Endothelial cell (in vitro differentiated cells): ENCODE results near the gene TMEM106A. TPM values are rescaled to one million over a fixed set of nuclear protein-coding genes. Genes with fewer than 3 reads are reported as not detected.
"Not testable (repeated sequence)": the region's sequence is repeated elsewhere in the genome, so short reads cannot be mapped to it uniquely, and the experiment has no call there.

Source experiments
- DNase-seq: peaks from one replicate; pipeline ENCODE4 v3.0.0; 2021; ENCODE audit warnings: low spot score
- H3K27ac Mint-ChIP-seq: one replicate; pipeline ENCODE4 v1.8.0; 2021; ENCODE audit warnings: mixed read lengths, inconsistent platforms; ENCODE audit not compliant: unreplicated experiment
- H3K27me3 Mint-ChIP-seq: one replicate; pipeline ENCODE4 v1.8.0; 2021; ENCODE audit warnings: mild to moderate bottlenecking, moderate library complexity, mixed read lengths, inconsistent platforms; ENCODE audit not compliant: unreplicated experiment
- H3K36me3 Mint-ChIP-seq: one replicate; pipeline ENCODE4 v1.8.0; 2021; ENCODE audit warnings: mild to moderate bottlenecking, low read depth, mixed read lengths, inconsistent platforms; ENCODE audit not compliant: unreplicated experiment
- H3K4me1 Mint-ChIP-seq: one replicate; pipeline ENCODE4 v1.8.0; 2021; ENCODE audit warnings: mild to moderate bottlenecking, mixed read lengths, inconsistent platforms; ENCODE audit not compliant: unreplicated experiment
- H3K4me3 Mint-ChIP-seq: one replicate; pipeline ENCODE4 v1.8.0; 2021; ENCODE audit warnings: mild to moderate bottlenecking, mixed read lengths, inconsistent platforms; ENCODE audit not compliant: unreplicated experiment
- H3K9me3 Mint-ChIP-seq: one replicate; pipeline ENCODE4 v1.8.0; 2021; ENCODE audit warnings: mixed read lengths, inconsistent platforms; ENCODE audit not compliant: unreplicated experiment
- CTCF ChIP-seq: fragments of 200-600 bp; sonication (generic); IDR thresholded peaks from one replicate; pipeline ENCODE4 v1.5.0; 2021; ENCODE audit warnings: antibody characterized with exemption; ENCODE audit not compliant: unreplicated experiment
- total RNA-seq: library from RNA; stranded (reverse); fragmentation: NEBNext Ultra II Directional; extraction: Animal tissue kit (Norgen Biotek cat#: 25700); gene quantifications from one replicate; pipeline ENCODE4 v1.2.1, GENCODE V29; 2021; ENCODE audit not compliant: unreplicated experiment

TMEM106A gene
- total RNA-seq, 1 donor from 2014 or later = 14.4 TPM

GRCh38 chr17:43220511-43221125 lies 8.9 kb downstream of the TMEM106A start:
- Mint-ChIP-seq H3K36me3 (peaks cover 16% of the 10 kb centered on the region), H3K4me1 (peaks cover 36% of the 10 kb centered on the region), H3K4me3 (no peak overlapping the region), H3K27ac (no peak overlapping the region), H3K27me3 (peaks cover 12% of the 10 kb centered on the region), H3K9me3 (no peaks in the 10 kb centered on the region)
- DNase-seq = no peak
- no peak for TF ChIP-seq CTCF

GRCh38 chr17:43224146-43224705 lies 12.6 kb downstream of the TMEM106A start:
- TF ChIP-seq CTCF = no peak
- Mint-ChIP-seq H3K9me3 (no peaks in the 10 kb centered on the region), H3K27ac (no peak overlapping the region), H3K27me3 (peaks cover 6% of the 10 kb centered on the region), H3K4me3 (no peak overlapping the region), H3K36me3 (peaks cover 4% of the 10 kb centered on the region), H3K4me1 (peaks cover 18% of the 10 kb centered on the region)
- no peak for DNase-seq

GRCh38 chr17:43226393-43226792 lies 14.7 kb downstream of the TMEM106A start:
- DNase-seq = no peak

GRCh38 chr17:43228020-43228782 lies 16.5 kb downstream of the TMEM106A start, which contains the start of gene CCDC200:
Gene CCDC200, minus strand, starts transcription at chr17:43228623. Its CDS starts 69 bp downstream, at chr17:43228554.
- not testable (repeated sequence) for DNase-seq, H3K4me3 Mint-ChIP-seq, H3K9me3 Mint-ChIP-seq, H3K27ac Mint-ChIP-seq, H3K27me3 Mint-ChIP-seq, H3K36me3 Mint-ChIP-seq, H3K4me1 Mint-ChIP-seq

More at GRCh38 chr17:43226393-43226792, 14.7 kb downstream of the TMEM106A start:
- H3K27me3 Mint-ChIP-seq = peaks cover 6% of the 10 kb centered on the region
- no peak overlapping the region for H3K27ac Mint-ChIP-seq
- H3K4me1 Mint-ChIP-seq = peaks cover 6% of the 10 kb centered on the region
- peaks cover 4% of the 10 kb centered on the region for H3K36me3 Mint-ChIP-seq
- H3K9me3 Mint-ChIP-seq = no peaks in the 10 kb centered on the region
- no peak overlapping the region for H3K4me3 Mint-ChIP-seq
- no peak for TF ChIP-seq CTCF

GRCh38 chr17:43231205-43232020 lies 19.7 kb downstream of the TMEM106A start:
- not testable (repeated sequence) for H3K36me3 Mint-ChIP-seq, H3K27ac Mint-ChIP-seq, H3K9me3 Mint-ChIP-seq, H3K27me3 Mint-ChIP-seq, H3K4me1 Mint-ChIP-seq
- H3K4me3 Mint-ChIP-seq = peak overlapping the region; percentile 12
- peak; percentile 4 for DNase-seq

- peak overlapping the region; percentile 65 for H3K27ac Mint-ChIP-seq
- H3K27me3 Mint-ChIP-seq, H3K4me1 Mint-ChIP-seq, H3K9me3 Mint-ChIP-seq, H3K36me3 Mint-ChIP-seq: not testable (repeated sequence)
- DNase-seq = peak; percentile 67
- peak overlapping the region; percentile 33 for H3K4me3 Mint-ChIP-seq
These were observed 20.5 kb downstream of the TMEM106A start for GRCh38 chr17:43232021-43232699.

- not testable (repeated sequence) for H3K4me3 Mint-ChIP-seq, H3K4me1 Mint-ChIP-seq, H3K36me3 Mint-ChIP-seq, H3K9me3 Mint-ChIP-seq, H3K27me3 Mint-ChIP-seq
- DNase-seq = peak; percentile 1
- peak overlapping the region; percentile 64 for H3K27ac Mint-ChIP-seq
These were observed 21.6 kb downstream of the TMEM106A start for GRCh38 chr17:43233263-43233662.

- not testable (repeated sequence) for H3K27me3 Mint-ChIP-seq, H3K9me3 Mint-ChIP-seq, DNase-seq, H3K4me3 Mint-ChIP-seq, H3K4me1 Mint-ChIP-seq, H3K36me3 Mint-ChIP-seq
- H3K27ac Mint-ChIP-seq = peak within 1 kb of the TSS; percentile 64
These were observed 22.2 kb downstream of the TMEM106A start, which contains the start of gene RNU2-1 for GRCh38 chr17:43233877-43234276. Gene RNU2-1, minus strand, starts transcription at chr17:43233977.
